ENCODE results near the gene AOPEP. TPM values are rescaled to one million over a fixed set of nuclear protein-coding genes. Genes with fewer than 3 reads are reported as not detected.

Gene AOPEP
- total and polyA plus RNA-seq, 2 of the 13 experiments (the other 11 are each of a cell fraction or from before 2014, with no cell fraction given), result 22.2 to 41.6 TPM

- H3K9me3 ChIP-seq (ENCODE audit: low read length), result no peaks in the 10 kb centered on the region
- DNase-seq (ENCODE audit: low spot score) (no peak), ATAC-seq (no peak), FAIRE-seq (no peak)
- no peak overlapping the region for H3K27ac ChIP-seq (ENCODE audit: extremely low read length, insufficient read depth, low read length)
- no peak overlapping the region for H3K9ac ChIP-seq (ENCODE audit: insufficient read depth, low read depth, low read length)
- peaks cover 47% of the 10 kb centered on the region for H3K79me2 ChIP-seq (ENCODE audit: insufficient read depth, low read length)
- WGBS (ENCODE audit: low lambda C conversion rate), result 98% methylated on average over 7 of the region's 7 CpGs
- ChIA-PET CTCF (ENCODE audit: low intra/inter-chr PET ratio, low total read pairs) (no interaction called here), POLR2A (interaction anchor here (2.2 to 3.1 kb wide), 2 partner anchors 10 to 22 kb away, joined by 11 to 26 read pairs; no protein-coding TSS in a partner anchor)
- in situ Hi-C loops (cut with HindIII; ENCODE audit: extremely low pct_ligation_motif_present, low pct_unique_long_range_greater_than_20kb) (no loop called here), intact Hi-C loops (cut with micrococcal nuclease; ENCODE audit: unreplicated experiment) (loop anchor here (10.0 kb wide), 1 partner anchor 217 kb away; no protein-coding TSS in a partner anchor)
- H2AFZ ChIP-seq (ENCODE audit: low read length), result no peak overlapping the region
- no TSS peak for BruUV-seq (replicated peaks)
- H3K27me3 ChIP-seq (ENCODE audit: control insufficient read depth in 1 of 2, insufficient read depth in 2 of 2, low read length in 2 of 2), result no peaks in the 10 kb centered on the region; a peak in 1 of 5 replicates
- TF ChIP-seq ZNF121 (CRISPR knock-in tag; IDR thresholded peaks at IDR 0.05), result peak; percentile 82
- TF ChIP-seq IKZF4 (CRISPR knock-in tag; IDR thresholded peaks at IDR 0.05; ENCODE audit: borderline replicate concordance, low read depth, not compliant biosample characterization), result no peak
- TF ChIP-seq SAFB2 (CRISPR knock-in tag; IDR thresholded peaks at IDR 0.05; ENCODE audit: borderline replicate concordance, low read depth), result no peak
- no peak for TF ChIP-seq ZNF562 (CRISPR knock-in tag; IDR thresholded peaks at IDR 0.05; ENCODE audit: borderline replicate concordance)
- no peak for TF ChIP-seq ZNF337 (CRISPR knock-in tag; IDR thresholded peaks at IDR 0.05; ENCODE audit: borderline replicate concordance, low read depth)
- TF ChIP-seq NFAT5 (CRISPR knock-in tag; IDR thresholded peaks at IDR 0.05), result no peak
- no peak for TF ChIP-seq ZUFSP (CRISPR knock-in tag; IDR thresholded peaks at IDR 0.05; ENCODE audit: borderline replicate concordance)
- TF ChIP-seq ELF3 (CRISPR knock-in tag; IDR thresholded peaks at IDR 0.05), result no peak
- H4K20me1 ChIP-seq (ENCODE audit: insufficient read depth, low read length), result no peaks in the 10 kb centered on the region
- H3K4me3 ChIP-seq (replicated peaks in 1 of 3; ENCODE audit: insufficient read depth in 1 of 3, low read depth in 2 of 3, low read length in 3 of 3), result no peak overlapping the region
- H3K4me2 ChIP-seq (ENCODE audit: low read depth, low read length), result no peak overlapping the region
- H3K36me3 ChIP-seq (replicated peaks in 1 of 2; ENCODE audit: control insufficient read depth in 1 of 2, insufficient read depth in 2 of 2, low read length in 2 of 2), result no peaks in the 10 kb centered on the region; a peak in 1 of 5 replicates
- peaks cover 28% of the 10 kb centered on the region for H3K4me1 ChIP-seq (ENCODE audit: insufficient read depth, low read length)
These were observed 275.2 kb downstream of the AOPEP start for GRCh38 chr9:95001720-95002119.
